K562 (cell line): Measurements from ENCODE around the gene ABHD8. TPM values are rescaled to one million over a fixed set of nuclear protein-coding genes. Genes with fewer than 3 reads are reported as not detected.

Source experiments
- BRD9 ChIP-seq: fragments of 450-650 bp; IDR thresholded peaks from 2 replicates; pipeline ENCODE4 v1.6.1; 2018; ENCODE audit warnings: low read depth; ENCODE audit not compliant: partially characterized antibody
- CBX2 ChIP-seq: fragments of 200-600 bp; sonication (generic); IDR thresholded peaks from one replicate; pipeline ENCODE4 v1.6.1; 2012; ENCODE audit warnings: mild to moderate bottlenecking, low read length, inconsistent platforms; ENCODE audit not compliant: insufficient read depth, poor library complexity, severe bottlenecking
- ERF ChIP-seq: fragments of 450-650 bp; formaldehyde crosslinking; IDR thresholded peaks from 2 replicates; pipeline ENCODE4 v1.4.0; 2020; ENCODE audit warnings: mild to moderate bottlenecking, mixed read lengths
- FOXA3 ChIP-seq, 2 experiments: fragments of 450-650 bp in 1 of 2; sonication (generic) in 1 of 2; formaldehyde crosslinking; IDR thresholded peaks in 1 of 2; conservative IDR thresholded peaks in 1 of 2; 2 replicates each; pipeline versions ENCODE4 v1.4.0 to v1.8.0; 2020 to 2022; ENCODE audit warnings: mild to moderate bottlenecking in 2 of 2, missing genetic modification reagents in 1 of 2
- FUS ChIP-seq: fragments of 200-400 bp; formaldehyde crosslinking; optimal IDR thresholded peaks from 2 replicates; pipeline ENCODE3; 2017; ENCODE audit warnings: low read depth, low read length
- KDM1A ChIP-seq, 2 experiments: fragments of 450-650 bp; IDR thresholded peaks; 2 replicates each; pipeline ENCODE4 v1.6.1; 2016; ENCODE audit warnings: mild to moderate bottlenecking in 2 of 2
- MAFF ChIP-seq: IDR thresholded peaks from 2 replicates; pipeline ENCODE4 v1.6.1; 2012; ENCODE audit warnings: low read length, improper control_type of control experiment
- PCBP2 ChIP-seq: fragments of 200-400 bp; formaldehyde crosslinking; IDR thresholded peaks from 2 replicates; pipeline ENCODE4 v1.6.1; 2018; ENCODE audit warnings: low read length, low read depth, mild to moderate bottlenecking, moderate library complexity; ENCODE audit not compliant: poor library complexity, severe bottlenecking
- PHF21A ChIP-seq: fragments of 450-650 bp; IDR thresholded peaks from 2 replicates; pipeline ENCODE4 v1.6.1; 2017; ENCODE audit warnings: low read depth, borderline replicate concordance
- SP2 ChIP-seq: IDR thresholded peaks from 2 replicates; pipeline ENCODE4 v1.6.1; 2011; ENCODE audit warnings: mild to moderate bottlenecking, low read depth, low read length, moderate library complexity; ENCODE audit not compliant: poor library complexity, severe bottlenecking; ENCODE audit errors: extremely low read depth
- ZNF197 ChIP-seq: fragments of 200-800 bp; sonication (Bioruptor generic); IDR thresholded peaks from 2 replicates; pipeline ENCODE4 v1.6.1; 2016; ENCODE audit warnings: low read depth, missing genetic modification characterization, missing compliant biosample characterization
- ZNF764 ChIP-seq: fragments of 250-450 bp; sonication (Bioruptor Pico); IDR thresholded peaks from 2 replicates; pipeline ENCODE4 v1.4.0; 2020; ENCODE audit warnings: low read depth, mild to moderate bottlenecking, moderate library complexity
- polyA plus RNA-seq, 8 experiments: library from polyadenylated mRNA; depleted of rRNA in 4 of 8; stranded (reverse) in 5 of 8; unstranded in 3 of 8; fragments of >200 nt; fragmentation: Nextera tagmentation in 2 of 8; fragmentation: Illumina TruSeq in 1 of 8; extraction: Ambion mirVana in 2 of 8; extraction: Trizol in 1 of 8; gene quantifications; 2 replicates each; pipeline versions ENCODE4 v1.2.1 to v1.2.3, GENCODE V29; 2011 to 2014; ENCODE audit warnings: inconsistent platforms in 1 of 8, missing spikeins in 1 of 8
- total RNA-seq, 7 experiments: library from RNA; depleted of rRNA in 6 of 7; stranded (reverse); fragments of >200 nt in 6 of 7; fragmentation: Illumina TruSeq in 2 of 7; extraction: Trizol in 2 of 7; gene quantifications; 2 replicates each; pipeline versions ENCODE4 v1.2.1 to v1.2.3, GENCODE V29; 2011 to 2021; ENCODE audit warnings: low replicate concordance in 1 of 7
- TF ChIP-seq, protein P1 (sequence below): fragments of 250-450 bp; sonication (Bioruptor Pico); IDR thresholded peaks from 2 replicates; pipeline ENCODE4 v1.8.0; 2022; ENCODE audit warnings: inconsistent platforms, mild to moderate bottlenecking, moderate library complexity, borderline replicate concordance
- TF ChIP-seq, protein P2 (sequence below): sonication (generic); formaldehyde crosslinking; IDR thresholded peaks from 2 replicates; pipeline ENCODE4 v1.8.0; 2022; ENCODE audit warnings: mild to moderate bottlenecking, missing genetic modification reagents
- TF ChIP-seq, protein P3 (sequence below): fragments of 450-650 bp; formaldehyde crosslinking; IDR thresholded peaks from 2 replicates; pipeline ENCODE4 v1.4.0; 2020; ENCODE audit warnings: mild to moderate bottlenecking, moderate library complexity
- TF ChIP-seq, protein P4 (sequence below): fragments of 250-450 bp; sonication (Bioruptor Pico); IDR thresholded peaks from 2 replicates; pipeline ENCODE4 v1.5.0; 2022; ENCODE audit warnings: mild to moderate bottlenecking
- TF ChIP-seq, protein P5 (sequence below), 2 experiments: fragments of 250-450 bp in 1 of 2; fragments of 450-650 bp in 1 of 2; sonication (Bioruptor Pico) in 1 of 2; IDR thresholded peaks; 2 replicates each; pipeline versions ENCODE4 v1.6.1 to v1.8.0; 2016 to 2021; ENCODE audit warnings: mild to moderate bottlenecking in 2 of 2, moderate library complexity in 2 of 2, missing compliant biosample characterization in 1 of 2, missing genetic modification characterization in 1 of 2
- TF ChIP-seq, protein P6 (sequence below): IDR thresholded peaks from 3 replicates; pipeline ENCODE4 v1.6.1; 2011; ENCODE audit warnings: borderline replicate concordance, mild to moderate bottlenecking; ENCODE audit not compliant: insufficient read length, insufficient read depth

ABHD8 gene
- total and polyA plus RNA-seq, 9 of the 15 experiments (the other 6 are each of a cell fraction or from before 2014, with no cell fraction given) = 0.04 to 6.6 (median 2.0) TPM; not detected in 1

DNA sequence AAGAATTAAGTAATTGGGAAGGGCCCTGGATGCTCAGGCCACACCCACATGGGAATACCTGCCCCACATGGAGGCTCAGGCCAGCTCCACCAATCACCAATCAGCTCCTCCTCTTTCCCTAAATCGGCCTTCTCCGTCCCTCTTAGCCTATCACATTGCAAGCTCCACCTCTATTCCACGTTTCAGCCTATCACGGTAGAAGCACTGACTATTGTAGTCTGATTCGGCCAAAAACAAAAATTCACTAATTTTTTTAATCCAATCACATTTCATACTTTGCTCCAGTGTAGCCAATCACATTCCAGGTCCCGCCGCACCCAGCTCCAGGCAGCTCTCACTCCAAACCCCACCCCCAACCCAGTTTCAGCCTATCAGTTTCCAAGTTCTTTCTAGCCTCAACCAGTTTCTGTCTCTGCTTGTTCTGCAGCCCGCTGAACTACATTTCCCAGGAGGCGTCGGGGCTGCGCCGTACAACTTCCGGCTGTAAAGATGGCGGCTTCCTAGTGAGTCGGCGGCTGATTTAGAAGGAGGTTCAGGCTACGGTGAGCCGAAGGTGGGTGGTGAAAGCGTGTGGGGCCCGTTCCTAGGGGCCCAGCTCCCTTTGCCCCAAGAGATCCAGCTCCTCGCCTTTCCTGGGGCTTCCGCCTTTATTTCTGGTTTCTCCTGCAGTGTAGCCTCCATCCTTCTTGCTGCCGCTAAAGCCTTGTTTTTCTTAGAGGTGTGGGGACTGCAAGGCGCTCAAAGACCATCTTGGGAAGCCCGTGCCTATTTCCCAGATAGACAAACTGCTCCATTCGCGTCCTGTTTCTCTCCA is 36.0 kb downstream of the ABHD8 start, which contains the start of gene BABAM1 (continued):
- TF ChIP-seq CBX2 = no peak
- TF ChIP-seq PHF21A = no peak
- TF ChIP-seq, protein P1, sequence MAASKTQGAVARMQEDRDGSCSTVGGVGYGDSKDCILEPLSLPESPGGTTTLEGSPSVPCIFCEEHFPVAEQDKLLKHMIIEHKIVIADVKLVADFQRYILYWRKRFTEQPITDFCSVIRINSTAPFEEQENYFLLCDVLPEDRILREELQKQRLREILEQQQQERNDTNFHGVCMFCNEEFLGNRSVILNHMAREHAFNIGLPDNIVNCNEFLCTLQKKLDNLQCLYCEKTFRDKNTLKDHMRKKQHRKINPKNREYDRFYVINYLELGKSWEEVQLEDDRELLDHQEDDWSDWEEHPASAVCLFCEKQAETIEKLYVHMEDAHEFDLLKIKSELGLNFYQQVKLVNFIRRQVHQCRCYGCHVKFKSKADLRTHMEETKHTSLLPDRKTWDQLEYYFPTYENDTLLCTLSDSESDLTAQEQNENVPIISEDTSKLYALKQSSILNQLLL (CRISPR knock-in tag) = peak; percentile 16; the same call in 1 of the 2 replicates
- peak; percentile 32 for TF ChIP-seq SP2
- TF ChIP-seq ZNF197 (CRISPR knock-in tag) = peak; percentile 91
- 0 out of 2 replicates have a peak, but pooled peaks have one; percentile 78 for TF ChIP-seq ERF (CRISPR knock-in tag)
- TF ChIP-seq PCBP2 = no peak
- TF ChIP-seq, protein P2, sequence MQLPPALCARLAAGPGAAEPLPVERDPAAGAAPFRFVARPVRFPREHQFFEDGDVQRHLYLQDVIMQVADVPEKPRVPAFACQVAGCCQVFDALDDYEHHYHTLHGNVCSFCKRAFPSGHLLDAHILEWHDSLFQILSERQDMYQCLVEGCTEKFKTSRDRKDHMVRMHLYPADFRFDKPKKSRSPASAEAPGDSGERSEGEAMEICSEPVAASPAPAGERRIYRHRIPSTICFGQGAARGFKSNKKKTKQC (CRISPR knock-in tag) = no peak
- no peak for TF ChIP-seq BRD9
- no peak for TF ChIP-seq ZNF764 (CRISPR knock-in tag)
- TF ChIP-seq, protein P3, sequence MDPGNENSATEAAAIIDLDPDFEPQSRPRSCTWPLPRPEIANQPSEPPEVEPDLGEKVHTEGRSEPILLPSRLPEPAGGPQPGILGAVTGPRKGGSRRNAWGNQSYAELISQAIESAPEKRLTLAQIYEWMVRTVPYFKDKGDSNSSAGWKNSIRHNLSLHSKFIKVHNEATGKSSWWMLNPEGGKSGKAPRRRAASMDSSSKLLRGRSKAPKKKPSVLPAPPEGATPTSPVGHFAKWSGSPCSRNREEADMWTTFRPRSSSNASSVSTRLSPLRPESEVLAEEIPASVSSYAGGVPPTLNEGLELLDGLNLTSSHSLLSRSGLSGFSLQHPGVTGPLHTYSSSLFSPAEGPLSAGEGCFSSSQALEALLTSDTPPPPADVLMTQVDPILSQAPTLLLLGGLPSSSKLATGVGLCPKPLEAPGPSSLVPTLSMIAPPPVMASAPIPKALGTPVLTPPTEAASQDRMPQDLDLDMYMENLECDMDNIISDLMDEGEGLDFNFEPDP (CRISPR knock-in tag) = 0 out of 2 replicates have a peak, but pooled peaks have one; percentile 20
- TF ChIP-seq, protein P4, sequence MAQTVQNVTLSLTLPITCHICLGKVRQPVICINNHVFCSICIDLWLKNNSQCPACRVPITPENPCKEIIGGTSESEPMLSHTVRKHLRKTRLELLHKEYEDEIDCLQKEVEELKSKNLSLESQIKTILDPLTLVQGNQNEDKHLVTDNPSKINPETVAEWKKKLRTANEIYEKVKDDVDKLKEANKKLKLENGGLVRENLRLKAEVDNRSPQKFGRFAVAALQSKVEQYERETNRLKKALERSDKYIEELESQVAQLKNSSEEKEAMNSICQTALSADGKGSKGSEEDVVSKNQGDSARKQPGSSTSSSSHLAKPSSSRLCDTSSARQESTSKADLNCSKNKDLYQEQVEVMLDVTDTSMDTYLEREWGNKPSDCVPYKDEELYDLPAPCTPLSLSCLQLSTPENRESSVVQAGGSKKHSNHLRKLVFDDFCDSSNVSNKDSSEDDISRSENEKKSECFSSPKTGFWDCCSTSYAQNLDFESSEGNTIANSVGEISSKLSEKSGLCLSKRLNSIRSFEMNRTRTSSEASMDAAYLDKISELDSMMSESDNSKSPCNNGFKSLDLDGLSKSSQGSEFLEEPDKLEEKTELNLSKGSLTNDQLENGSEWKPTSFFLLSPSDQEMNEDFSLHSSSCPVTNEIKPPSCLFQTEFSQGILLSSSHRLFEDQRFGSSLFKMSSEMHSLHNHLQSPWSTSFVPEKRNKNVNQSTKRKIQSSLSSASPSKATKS (CRISPR knock-in tag) = no peak
- TF ChIP-seq, protein P5, sequence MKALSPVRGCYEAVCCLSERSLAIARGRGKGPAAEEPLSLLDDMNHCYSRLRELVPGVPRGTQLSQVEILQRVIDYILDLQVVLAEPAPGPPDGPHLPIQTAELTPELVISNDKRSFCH (CRISPR knock-in tag; IDR thresholded peaks at IDR 0.05) = no peak
- TF ChIP-seq, protein P5 (tag; IDR thresholded peaks at IDR 0.05) = no peak
- TF ChIP-seq FOXA3 (CRISPR knock-in tag; conservative IDR thresholded peaks at IDR 0.05 in 1 of 2, IDR thresholded peaks at IDR 0.05 in 1 of 2) = no peak
- TF ChIP-seq, protein P6, sequence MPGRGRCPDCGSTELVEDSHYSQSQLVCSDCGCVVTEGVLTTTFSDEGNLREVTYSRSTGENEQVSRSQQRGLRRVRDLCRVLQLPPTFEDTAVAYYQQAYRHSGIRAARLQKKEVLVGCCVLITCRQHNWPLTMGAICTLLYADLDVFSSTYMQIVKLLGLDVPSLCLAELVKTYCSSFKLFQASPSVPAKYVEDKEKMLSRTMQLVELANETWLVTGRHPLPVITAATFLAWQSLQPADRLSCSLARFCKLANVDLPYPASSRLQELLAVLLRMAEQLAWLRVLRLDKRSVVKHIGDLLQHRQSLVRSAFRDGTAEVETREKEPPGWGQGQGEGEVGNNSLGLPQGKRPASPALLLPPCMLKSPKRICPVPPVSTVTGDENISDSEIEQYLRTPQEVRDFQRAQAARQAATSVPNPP = no peak
- no peak for TF ChIP-seq FUS
- TF ChIP-seq MAFF = no peak
- TF ChIP-seq KDM1A (IDR thresholded peaks at IDR 0.05) = no peak
